LNCAP (cell line): ENCODE measurements around the gene KIAA0513.

Experiments used
- TF ChIP-seq, protein P1 (sequence below): fragments of 450-650 bp; IDR thresholded peaks from 2 replicates; pipeline ENCODE4 v1.5.1; 2017; ENCODE audit warnings: mild to moderate bottlenecking

KIAA0513 gene

DNA sequence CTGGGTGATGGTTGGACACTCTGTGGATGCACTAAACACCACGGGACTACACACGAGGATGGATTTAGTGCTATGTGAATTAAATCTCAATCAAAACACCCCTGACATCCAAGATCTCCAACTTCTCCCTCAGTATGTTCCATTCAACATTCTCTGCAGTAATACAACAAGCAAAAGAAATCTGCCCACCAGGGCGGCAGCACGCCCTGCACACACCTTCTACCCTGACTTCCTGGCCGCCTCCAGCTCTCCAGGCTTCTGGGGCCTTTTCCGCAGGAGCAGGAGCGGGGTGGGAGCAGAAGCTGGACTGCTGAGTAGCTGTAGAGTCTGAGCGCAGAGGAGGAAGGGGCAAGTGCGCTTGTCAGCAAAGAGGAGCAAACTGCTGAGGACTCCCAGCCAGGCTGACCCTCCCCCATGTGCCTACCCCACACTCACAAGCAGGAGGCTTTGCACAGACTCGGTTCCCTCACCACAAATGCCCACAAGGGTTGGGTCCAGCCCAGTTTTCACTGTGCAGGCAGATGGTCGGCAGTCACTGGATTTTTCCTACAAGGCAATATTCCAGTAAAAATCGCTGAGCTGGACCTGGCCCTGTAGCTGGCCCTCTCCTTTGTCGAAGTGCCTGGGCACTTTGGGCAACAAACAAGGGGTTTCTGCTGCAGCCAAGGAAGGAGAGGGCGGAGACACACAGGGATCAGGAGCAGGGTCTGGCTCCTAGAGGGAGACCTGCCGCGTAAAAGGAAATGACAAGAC, 39.1 kb upstream of the KIAA0513 start:
- TF ChIP-seq, protein P1, sequence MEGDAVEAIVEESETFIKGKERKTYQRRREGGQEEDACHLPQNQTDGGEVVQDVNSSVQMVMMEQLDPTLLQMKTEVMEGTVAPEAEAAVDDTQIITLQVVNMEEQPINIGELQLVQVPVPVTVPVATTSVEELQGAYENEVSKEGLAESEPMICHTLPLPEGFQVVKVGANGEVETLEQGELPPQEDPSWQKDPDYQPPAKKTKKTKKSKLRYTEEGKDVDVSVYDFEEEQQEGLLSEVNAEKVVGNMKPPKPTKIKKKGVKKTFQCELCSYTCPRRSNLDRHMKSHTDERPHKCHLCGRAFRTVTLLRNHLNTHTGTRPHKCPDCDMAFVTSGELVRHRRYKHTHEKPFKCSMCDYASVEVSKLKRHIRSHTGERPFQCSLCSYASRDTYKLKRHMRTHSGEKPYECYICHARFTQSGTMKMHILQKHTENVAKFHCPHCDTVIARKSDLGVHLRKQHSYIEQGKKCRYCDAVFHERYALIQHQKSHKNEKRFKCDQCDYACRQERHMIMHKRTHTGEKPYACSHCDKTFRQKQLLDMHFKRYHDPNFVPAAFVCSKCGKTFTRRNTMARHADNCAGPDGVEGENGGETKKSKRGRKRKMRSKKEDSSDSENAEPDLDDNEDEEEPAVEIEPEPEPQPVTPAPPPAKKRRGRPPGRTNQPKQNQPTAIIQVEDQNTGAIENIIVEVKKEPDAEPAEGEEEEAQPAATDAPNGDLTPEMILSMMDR, result no peak

DNA sequence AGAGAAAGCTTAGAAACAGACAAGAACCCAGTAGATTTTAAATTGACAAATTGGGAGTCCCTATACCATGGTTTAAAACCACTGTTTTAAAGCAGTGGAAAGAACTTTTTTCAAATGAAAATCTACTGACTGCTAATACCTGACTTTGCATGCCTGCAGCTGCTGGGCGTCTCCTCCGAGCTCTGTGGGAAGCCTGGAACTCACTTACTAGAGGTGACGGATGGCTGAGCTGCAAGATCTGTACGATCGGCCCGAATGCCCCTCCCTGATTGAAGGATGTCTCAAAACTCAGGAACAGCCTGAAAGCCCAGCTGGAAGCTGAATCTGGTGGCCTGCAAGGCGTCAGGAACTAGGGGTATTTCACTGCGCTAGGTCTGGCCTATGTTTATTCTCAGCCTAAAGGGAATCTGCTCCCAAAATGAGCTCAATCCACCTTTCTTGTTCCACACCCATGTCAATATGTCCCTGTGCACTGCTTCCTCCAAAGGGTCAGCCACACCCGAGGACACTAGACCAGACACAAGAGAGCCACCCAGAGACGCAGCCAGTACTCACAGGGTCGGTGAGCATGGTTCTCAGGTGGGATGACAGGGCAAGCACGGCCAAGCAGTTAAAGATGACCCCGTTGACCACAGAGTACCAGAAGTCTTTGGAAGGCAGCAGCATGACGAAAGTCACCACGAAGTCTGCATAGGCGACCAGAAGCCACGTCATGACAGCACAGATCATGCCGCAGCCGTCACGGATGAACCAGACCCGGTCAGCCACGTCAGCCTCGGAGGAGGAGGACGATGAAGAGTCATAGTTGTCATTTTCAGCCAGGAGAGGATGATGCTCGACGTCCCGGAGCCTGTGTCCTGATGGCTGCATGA, 37.6 kb upstream of the KIAA0513 start:
- TF ChIP-seq, protein P1, result no peak

DNA sequence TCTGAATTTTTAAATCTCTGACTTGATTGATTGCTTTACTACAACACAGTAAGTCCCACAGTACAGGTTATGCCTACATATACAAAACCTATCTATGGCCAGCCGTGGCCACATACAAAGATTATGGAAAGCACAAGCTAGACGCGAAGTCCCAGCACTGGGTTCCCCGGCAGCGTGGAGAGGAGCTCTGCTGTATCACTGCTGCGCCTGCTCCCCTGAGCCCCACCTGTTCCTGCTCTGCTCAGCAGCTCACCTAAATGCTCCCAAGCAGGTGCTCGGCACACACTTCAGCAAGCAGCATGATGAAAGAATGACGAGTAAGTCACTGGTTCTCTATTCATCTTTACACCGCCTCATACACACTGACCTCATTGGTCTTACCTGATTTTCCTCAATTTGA, 36.8 kb upstream of the KIAA0513 start:
- TF ChIP-seq, protein P1, result no peak

DNA sequence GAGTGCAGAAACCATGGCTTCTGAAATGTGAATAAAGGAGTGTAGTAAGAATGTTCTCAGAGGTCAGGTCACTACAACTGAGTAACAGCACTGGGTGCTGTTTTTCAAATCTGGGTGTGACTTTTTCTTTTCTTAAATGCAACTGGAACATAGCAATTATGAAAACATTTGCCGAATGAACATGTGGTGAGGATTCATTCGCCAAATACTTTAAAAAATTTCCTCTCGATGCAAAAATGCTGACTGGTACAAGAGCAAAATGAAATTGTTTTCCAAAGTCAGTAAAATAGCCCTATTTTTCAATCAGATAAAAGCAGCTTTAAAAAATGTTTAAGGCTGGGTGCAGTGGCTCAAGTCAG, 34.9 kb upstream of the KIAA0513 start:
- TF ChIP-seq, protein P1, result no peak

DNA sequence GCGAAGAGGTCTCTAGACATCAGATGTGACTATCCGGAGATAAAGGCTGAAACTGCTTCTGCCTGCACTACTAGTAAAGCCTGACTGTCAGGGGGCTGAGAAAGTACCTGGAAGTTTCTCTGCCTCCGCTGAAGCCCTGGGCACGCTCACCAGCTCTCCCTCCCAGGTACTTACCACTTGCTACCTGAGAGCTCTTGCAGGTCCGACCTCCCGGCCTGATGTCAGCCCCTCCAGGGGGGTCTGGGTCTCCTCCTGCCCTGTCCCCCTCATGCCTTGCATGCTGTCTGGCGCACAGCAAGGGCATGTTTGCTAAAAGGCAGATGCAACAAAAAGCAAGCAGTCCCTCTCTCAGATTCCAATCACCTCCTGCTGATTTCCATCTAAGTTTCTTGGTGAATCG, 33.7 kb upstream of the KIAA0513 start:
- TF ChIP-seq, protein P1, result no peak

DNA sequence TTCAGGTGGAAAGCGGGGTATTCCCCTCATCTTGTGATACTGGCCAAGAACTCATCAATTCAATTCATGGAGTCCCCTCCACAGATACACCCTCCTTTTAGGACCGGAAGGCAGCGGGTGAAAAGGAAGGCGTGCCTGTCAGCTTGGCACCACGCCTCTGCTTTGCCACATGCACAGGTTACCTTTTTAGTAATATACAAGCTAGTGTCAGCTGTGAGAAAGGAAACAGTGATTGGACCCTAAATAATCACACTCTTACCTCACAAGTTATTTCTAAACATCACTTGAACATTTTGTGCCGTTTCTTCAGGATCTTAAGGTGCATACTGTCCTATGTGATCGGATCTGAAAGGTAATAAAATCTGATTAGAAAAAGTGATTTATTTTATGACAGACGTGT, 31.9 kb upstream of the KIAA0513 start:
- TF ChIP-seq, protein P1, result no peak

DNA sequence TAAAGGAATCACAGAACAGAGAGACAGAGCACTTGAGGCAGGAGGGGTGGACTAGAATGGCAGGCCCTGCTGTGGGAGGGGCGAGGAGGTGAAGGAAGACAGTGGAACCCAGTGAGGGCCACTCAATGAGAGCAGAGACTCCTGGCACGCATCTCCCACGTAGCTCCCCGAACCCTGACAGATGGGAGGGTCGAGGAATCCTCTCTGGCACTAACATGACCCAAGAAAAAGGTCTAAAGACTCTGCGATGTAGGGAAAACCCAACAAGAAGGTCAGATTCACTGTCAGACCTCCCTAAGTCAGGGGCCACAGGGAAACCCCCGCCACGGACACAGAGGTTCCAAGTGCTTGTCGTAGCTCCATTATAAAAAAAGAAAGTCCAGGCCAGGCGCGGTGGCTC, 31.2 kb upstream of the KIAA0513 start:
- TF ChIP-seq, protein P1, result no peak
